Activated B cell treated with CpG ODN at 0.5 μM for 24 hours (primary cell): ENCODE results near the gene SYT15B. TPM values are rescaled to one million over a fixed set of nuclear protein-coding genes. Genes with fewer than 3 reads are reported as not detected.
"Not testable (repeated sequence)": the region's sequence is repeated elsewhere in the genome, so short reads cannot be mapped to it uniquely, and the experiment has no call there.

ENCODE experiments used
- ATAC-seq: fragments of 200-7000 bp; cut with Tn5 transposase; one replicate; pipeline ENCODE4 v1.10.0; 2021; ENCODE audit warnings: low read depth, mild to moderate bottlenecking, moderate library complexity
- CTCF ChIA-PET: fragments of 350-600 bp; sonication (Branson Sonifier 250); formaldehyde crosslinking; loops from one replicate; lab custom pipeline; 2021; ENCODE audit warnings: antibody characterized with exemption; lab: Charles Lee
- POLR2A ChIA-PET: fragments of 350-600 bp; sonication (Branson Sonifier 250); formaldehyde crosslinking; loops from one replicate; lab custom pipeline; 2021; ENCODE audit warnings: antibody characterized with exemption; lab: Charles Lee
- DNase-seq: peaks from one replicate; pipeline ENCODE4 v3.0.0; 2022
- H3K27ac Mint-ChIP-seq: one replicate; pipeline ENCODE4 v1.8.0; 2020; ENCODE audit warnings: mixed read lengths
- H3K27me3 Mint-ChIP-seq: one replicate; pipeline ENCODE4 v1.8.0; 2021; ENCODE audit warnings: mixed read lengths
- H3K36me3 Mint-ChIP-seq: one replicate; pipeline ENCODE4 v1.8.0; 2021; ENCODE audit warnings: low read depth, mixed read lengths
- H3K4me1 Mint-ChIP-seq: one replicate; pipeline ENCODE4 v1.8.0; 2021; ENCODE audit warnings: mixed read lengths
- H3K4me3 Mint-ChIP-seq: one replicate; pipeline ENCODE4 v1.8.0; 2020; ENCODE audit warnings: mild to moderate bottlenecking, mixed read lengths
- H3K9me3 Mint-ChIP-seq: one replicate; pipeline ENCODE4 v1.8.0; 2020; ENCODE audit warnings: mixed read lengths
- intact Hi-C: fragments of 100-400 bp; cut with micrococcal nuclease; formaldehyde crosslinking; loops from one replicate; pipeline ENCODE4 v1.15.1; 2024
- total RNA-seq: library from RNA; stranded (reverse); gene quantifications from 2 replicates; pipeline ENCODE4 v1.2.3, GENCODE V29; 2022

SYT15B gene
- total RNA-seq, 1 donor from 2014 or later: not detected

DNA sequence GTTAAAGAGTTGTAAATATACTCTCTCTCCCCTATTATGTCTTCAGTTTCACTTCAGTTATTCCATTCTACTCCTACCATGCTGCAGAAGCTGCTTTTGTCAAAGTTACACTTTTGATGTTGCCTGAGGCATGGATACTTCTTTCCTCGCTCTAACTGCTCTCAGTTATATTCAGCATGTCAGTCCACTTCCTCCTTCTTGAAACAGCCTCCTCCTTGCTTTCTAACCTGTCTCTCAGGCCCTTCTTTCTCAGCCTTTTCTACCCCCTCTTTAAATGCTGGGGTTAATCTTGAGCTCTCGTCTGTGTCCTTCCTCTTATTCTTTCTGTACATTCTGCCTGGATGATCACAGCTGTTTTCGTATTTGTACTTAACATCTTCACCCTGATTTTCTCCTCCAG lies 40.0 kb downstream of the SYT15B start:
- H3K27me3 Mint-ChIP-seq, DNase-seq, H3K27ac Mint-ChIP-seq, intact Hi-C loops, CTCF ChIA-PET, POLR2A ChIA-PET, H3K4me3 Mint-ChIP-seq, H3K4me1 Mint-ChIP-seq, H3K36me3 Mint-ChIP-seq, H3K9me3 Mint-ChIP-seq: not testable (repeated sequence)
- peak; percentile 42 for ATAC-seq

GRCh38 chr10:47717011-47717769 lies 46.2 kb downstream of the SYT15B start:
- intact Hi-C loops, POLR2A ChIA-PET, DNase-seq, H3K9me3 Mint-ChIP-seq, H3K27ac Mint-ChIP-seq, CTCF ChIA-PET, H3K27me3 Mint-ChIP-seq, H3K36me3 Mint-ChIP-seq, H3K4me3 Mint-ChIP-seq, ATAC-seq, H3K4me1 Mint-ChIP-seq: not testable (repeated sequence)

Other genes with a start within 250 kb of the SYT15B start
- 6.1 and 7.7 TPM in 2 replicates for gene AGAP9, start 240.0 kb downstream of the SYT15B start, total RNA-seq
- not detected in 2 replicates for gene NPY4R2, start 155.1 kb upstream of the SYT15B start, total RNA-seq
- not detected in 2 replicates for gene FAM25C, start 236.2 kb upstream of the SYT15B start, total RNA-seq